HEK293T (cell line): ENCODE measurements around the gene KRTAP10-10.

Experiments
- CTCF ChIA-PET: fragments of 350-600 bp; formaldehyde crosslinking; extraction: SDS; loops from one replicate; lab custom pipeline; 2021; ENCODE audit warnings: antibody characterized with exemption, inconsistent platforms; lab: Yijun Ruan, JAX
- POLR2A ChIA-PET: fragments of 350-600 bp; formaldehyde crosslinking; extraction: SDS; loops from one replicate; lab custom pipeline; 2020; ENCODE audit warnings: antibody characterized with exemption, inconsistent platforms; lab: Yijun Ruan, JAX
- DNase-seq: peaks from one replicate; pipeline ENCODE4 v3.0.0; 2012; ENCODE audit warnings: mixed read lengths; ENCODE audit errors: extremely low spot score
- ARNT ChIP-seq: fragments of 450-650 bp; IDR thresholded peaks from 2 replicates; pipeline ENCODE4 v1.6.1; 2017; ENCODE audit warnings: mild to moderate bottlenecking
- BHLHE40 ChIP-seq: fragments of 450-650 bp; IDR thresholded peaks from 2 replicates; pipeline ENCODE4 v1.6.1; 2016; ENCODE audit warnings: mild to moderate bottlenecking, moderate library complexity, borderline replicate concordance
- CTBP1 ChIP-seq: fragments of 450-650 bp; IDR thresholded peaks from 2 replicates; pipeline ENCODE4 v1.6.1; 2016; ENCODE audit warnings: borderline replicate concordance
- ELF4 ChIP-seq: fragments of 450-650 bp; IDR thresholded peaks from 2 replicates; pipeline ENCODE4 v1.6.1; 2017; ENCODE audit warnings: antibody characterized with exemption
- FOXA1 ChIP-seq: fragments of 450-650 bp; IDR thresholded peaks from 2 replicates; pipeline ENCODE4 v1.6.1; 2016; ENCODE audit warnings: mild to moderate bottlenecking
- FOXK2 ChIP-seq: fragments of 450-650 bp; IDR thresholded peaks from 2 replicates; pipeline ENCODE4 v1.6.1; 2016; ENCODE audit warnings: mild to moderate bottlenecking
- FOXM1 ChIP-seq: fragments of 450-650 bp; IDR thresholded peaks from 2 replicates; pipeline ENCODE4 v1.6.1; 2017; ENCODE audit warnings: mild to moderate bottlenecking, borderline replicate concordance
- HDGF ChIP-seq: fragments of 450-650 bp; IDR thresholded peaks from 2 replicates; pipeline ENCODE4 v1.6.1; 2017; ENCODE audit warnings: antibody characterized with exemption, borderline replicate concordance
- L3MBTL2 ChIP-seq: fragments of 450-650 bp; conservative IDR thresholded peaks from 2 replicates; pipeline ENCODE4 v1.6.1; 2016; ENCODE audit warnings: mild to moderate bottlenecking
- LEF1 ChIP-seq: fragments of 450-650 bp; IDR thresholded peaks from 2 replicates; pipeline ENCODE4 v1.6.1; 2017; ENCODE audit warnings: mild to moderate bottlenecking, borderline replicate concordance
- NFRKB ChIP-seq: fragments of 450-650 bp; IDR thresholded peaks from 2 replicates; pipeline ENCODE4 v1.6.1; 2016; ENCODE audit warnings: mild to moderate bottlenecking, moderate library complexity
- PKNOX1 ChIP-seq: fragments of 450-650 bp; IDR thresholded peaks from 2 replicates; pipeline ENCODE4 v1.6.1; 2016
- SP1 ChIP-seq: fragments of 450-650 bp; IDR thresholded peaks from 2 replicates; pipeline ENCODE4 v1.6.1; 2017
- SUZ12 ChIP-seq: fragments of 450-650 bp; IDR thresholded peaks from 2 replicates; pipeline ENCODE4 v1.6.1; 2016; ENCODE audit warnings: mild to moderate bottlenecking
- TARDBP ChIP-seq: fragments of 450-650 bp; IDR thresholded peaks from 2 replicates; pipeline ENCODE4 v1.6.1; 2016
- ZNF384 ChIP-seq: fragments of 450-650 bp; IDR thresholded peaks from 2 replicates; pipeline ENCODE4 v1.6.1; 2016

KRTAP10-10 gene

DNA sequence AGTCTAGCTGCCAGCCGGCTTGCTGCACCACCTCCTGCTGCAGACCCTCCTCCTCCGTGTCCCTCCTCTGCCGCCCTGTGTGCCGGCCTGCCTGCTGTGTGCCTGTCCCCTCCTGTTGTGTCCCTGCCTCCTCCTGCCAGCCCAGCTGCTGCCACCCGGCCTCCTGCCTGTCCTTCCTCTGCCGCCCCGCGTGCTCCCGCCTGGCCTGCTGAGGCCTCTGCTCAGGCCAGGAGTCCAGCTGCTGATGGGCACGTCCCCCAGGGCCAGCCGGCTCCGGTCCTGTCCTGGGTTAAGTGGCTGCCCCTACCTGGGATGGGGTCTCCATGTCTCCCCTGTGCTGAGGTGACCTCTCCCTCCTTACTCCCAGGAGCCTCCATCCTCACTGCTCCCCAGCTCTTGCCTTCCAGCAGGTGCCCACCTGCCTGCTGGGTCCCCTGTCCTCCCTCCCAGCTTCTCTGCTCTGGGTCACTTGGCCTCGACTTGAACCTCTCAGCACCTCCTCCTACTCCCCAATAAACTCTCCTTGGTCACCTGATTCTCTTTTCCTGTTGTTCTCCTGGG is 24.4 kb upstream of the KRTAP10-10 start:
- ChIA-PET POLR2A (no interaction called here), CTCF (no interaction called here)
- no peak for DNase-seq
- no peak for TF ChIP-seq PKNOX1
- TF ChIP-seq FOXM1 = no peak
- no peak for TF ChIP-seq ARNT
- TF ChIP-seq SUZ12 = no peak

DNA sequence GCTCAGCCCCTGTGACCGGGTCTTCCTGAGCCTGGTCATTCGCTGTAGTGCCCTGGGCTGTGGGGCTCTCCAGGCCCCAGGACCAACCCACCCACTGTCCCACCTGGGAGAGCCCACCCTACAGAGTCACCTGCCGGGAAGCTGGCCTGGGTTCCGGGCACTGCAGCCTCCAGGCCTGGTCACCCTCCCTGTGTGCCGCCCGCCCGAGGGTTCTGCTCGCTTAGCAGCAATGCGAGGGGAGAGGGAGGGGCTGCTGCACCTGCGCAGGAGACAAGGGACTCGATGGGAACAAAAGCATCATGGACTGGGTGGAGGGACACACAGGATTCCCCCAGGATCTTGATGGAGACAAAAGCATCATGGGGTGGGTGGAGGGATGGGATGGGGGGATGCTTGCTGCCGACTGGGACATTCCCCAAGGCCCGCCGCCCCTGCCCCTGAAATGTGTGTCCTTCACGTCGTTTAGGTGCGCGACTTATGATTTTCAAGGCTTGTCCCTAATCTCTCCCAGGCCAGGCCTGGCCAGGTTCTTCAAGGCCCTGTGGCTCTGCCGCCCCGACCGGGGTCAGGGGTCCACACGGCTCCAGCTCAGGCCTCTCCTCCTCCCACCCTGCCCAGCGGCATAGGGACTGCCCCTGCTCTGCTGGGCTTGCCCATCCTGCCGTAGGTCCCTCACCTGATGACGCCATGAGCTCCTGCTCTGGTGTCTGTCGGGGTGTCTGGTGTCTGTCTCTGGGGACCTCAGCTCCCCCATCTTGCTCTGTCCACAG is 23.6 kb upstream of the KRTAP10-10 start:
- no peak for TF ChIP-seq LEF1
- ChIA-PET POLR2A (no interaction called here), CTCF (no interaction called here)
- no peak for DNase-seq

DNA sequence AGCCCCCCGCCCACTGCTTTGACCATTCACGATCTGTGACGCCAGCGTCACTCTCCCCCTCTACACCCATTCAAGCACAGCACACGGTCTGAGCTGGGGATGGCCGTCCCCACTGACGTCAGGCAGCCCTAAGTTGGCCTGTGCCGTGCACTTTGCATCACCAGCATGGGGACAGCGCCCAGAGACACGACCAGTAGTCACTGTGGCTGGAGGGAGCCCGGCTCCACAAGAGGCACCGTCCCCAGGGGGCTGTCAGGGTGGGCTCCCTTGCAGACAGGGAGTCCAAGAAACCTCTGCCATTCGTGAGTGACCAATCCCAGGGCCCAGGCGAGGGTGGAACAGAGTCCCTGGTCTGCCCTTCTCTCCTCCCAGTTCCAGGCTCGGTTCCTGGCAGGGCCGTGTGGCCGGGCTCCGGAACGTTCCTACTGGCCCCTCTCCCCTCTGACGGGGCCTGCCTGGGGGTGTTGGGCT is 23.0 kb upstream of the KRTAP10-10 start:
- CTCF ChIA-PET = no interaction called here
- TF ChIP-seq ARNT (no peak), ELF4 (no peak), CTBP1 (no peak), SP1 (no peak)
- DNase-seq = no peak
- POLR2A ChIA-PET = no interaction called here

- no peak for TF ChIP-seq NFRKB
- no peak for TF ChIP-seq ELF4
- no peak for TF ChIP-seq L3MBTL2
- TF ChIP-seq TARDBP = no peak
- TF ChIP-seq LEF1 = no peak
- no peak for TF ChIP-seq ZNF384
- TF ChIP-seq ARNT = no peak
- TF ChIP-seq FOXA1 = no peak
- TF ChIP-seq CTBP1 = no peak
- no peak for TF ChIP-seq PKNOX1
- DNase-seq = no peak
- ChIA-PET CTCF (no interaction called here), POLR2A (no interaction called here)
Measured at GRCh38 chr21:44614961-44615391, 22.2 kb upstream of the KRTAP10-10 start.

GRCh38 chr21:44615466-44615865 is 21.7 kb upstream of the KRTAP10-10 start:
- DNase-seq = no peak
- ChIA-PET POLR2A (no interaction called here), CTCF (no interaction called here)
- TF ChIP-seq SUZ12 (no peak), ZNF384 (no peak), HDGF (no peak), ARNT (no peak), ELF4 (no peak), FOXM1 (no peak), SP1 (no peak), TARDBP (no peak), FOXK2 (no peak), NFRKB (no peak), PKNOX1 (no peak), BHLHE40 (no peak), FOXA1 (no peak), L3MBTL2 (no peak), LEF1 (no peak), CTBP1 (no peak)

DNA sequence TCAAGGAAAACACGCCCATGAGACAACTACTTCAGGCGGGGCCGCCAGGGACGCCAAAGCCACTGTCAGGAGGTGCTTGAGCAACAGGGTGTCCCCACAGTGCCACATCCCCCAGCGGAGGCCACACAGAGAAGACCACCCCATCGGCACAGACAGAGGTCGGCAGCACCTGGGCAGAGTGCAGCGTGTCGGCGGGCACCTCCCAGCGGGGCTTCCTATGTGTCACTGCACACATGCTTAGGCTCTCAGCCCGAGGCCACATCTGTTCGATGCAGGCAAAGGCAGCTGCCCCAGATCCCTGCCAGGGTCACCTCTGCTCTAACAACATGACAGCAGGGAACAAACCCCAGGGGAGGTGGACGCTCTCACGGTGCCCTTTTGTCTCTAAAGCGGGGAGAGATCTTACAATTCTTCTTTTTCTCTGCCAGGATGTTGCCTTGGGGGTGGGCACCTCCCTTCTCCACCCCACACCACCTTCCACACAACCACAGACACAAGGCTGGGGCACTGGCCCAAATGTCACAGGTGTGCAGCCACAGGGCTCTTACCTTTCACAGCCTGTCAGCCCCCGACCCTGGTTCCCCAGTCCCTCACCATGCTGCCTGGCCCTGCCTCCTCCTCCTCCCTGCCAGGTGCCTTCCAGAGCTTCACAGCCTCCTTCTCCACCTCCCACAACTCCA is 21.1 kb upstream of the KRTAP10-10 start:
- POLR2A ChIA-PET = no interaction called here
- CTCF ChIA-PET = no interaction called here
- DNase-seq = no peak
- TF ChIP-seq L3MBTL2 = no peak
- TF ChIP-seq PKNOX1 = no peak
- no peak for TF ChIP-seq CTBP1
- TF ChIP-seq NFRKB = no peak
- no peak for TF ChIP-seq LEF1
- TF ChIP-seq FOXM1 = no peak
- TF ChIP-seq SP1 = no peak
- TF ChIP-seq FOXK2 = no peak
- no peak for TF ChIP-seq ZNF384
- TF ChIP-seq HDGF = no peak
- TF ChIP-seq SUZ12 = no peak
- TF ChIP-seq ELF4 = no peak
